ENCODE data around the gene NARS2.

The NARS2 gene

GRCh38 chr11:78444726-78445125 is 129.9 kb downstream of the NARS2 start:
- DNase-seq: no peak

- no peak for DNase-seq
Measured at GRCh38 chr11:78441956-78442355, 132.7 kb downstream of the NARS2 start.

- no peak for DNase-seq
Measured at GRCh38 chr11:78438298-78438975, 136.2 kb downstream of the NARS2 start.

GRCh38 chr11:78432956-78433355 is 141.7 kb downstream of the NARS2 start:
- no peak for DNase-seq

- DNase-seq: peak in 3 of 51 donors; percentile 1 to 15 (median 9)
Measured at GRCh38 chr11:78432058-78432515, 142.6 kb downstream of the NARS2 start.

- no peak for DNase-seq
Measured at GRCh38 chr11:78429660-78430059, 145.0 kb downstream of the NARS2 start.

- DNase-seq: no peak
Measured at GRCh38 chr11:78429209-78429608, 145.5 kb downstream of the NARS2 start.

GRCh38 chr11:78428773-78429172 is 145.9 kb downstream of the NARS2 start:
- no peak for DNase-seq

- no peak for DNase-seq
Measured at GRCh38 chr11:78428266-78428636, 146.4 kb downstream of the NARS2 start.

- no peak for DNase-seq
Measured at GRCh38 chr11:78427615-78428265, 146.9 kb downstream of the NARS2 start.

GRCh38 chr11:78426845-78427244 is 147.8 kb downstream of the NARS2 start:
- no peak for DNase-seq

- no peak for DNase-seq
Measured at GRCh38 chr11:78425399-78426070, 149.1 kb downstream of the NARS2 start.

- DNase-seq: no peak
Measured at GRCh38 chr11:78424334-78425270, 150.1 kb downstream of the NARS2 start.

- no peak for DNase-seq
Measured at GRCh38 chr11:78423241-78423640, 151.4 kb downstream of the NARS2 start.

- peak in 13 of 51 donors; percentile 9 to 41 (median 24) for DNase-seq
Measured at GRCh38 chr11:78420796-78421209, 153.9 kb downstream of the NARS2 start.

- DNase-seq: peak in 47 of 51 donors; percentile 14 to 85 (median 55)
Measured at GRCh38 chr11:78420255-78420764, 154.4 kb downstream of the NARS2 start.

- DNase-seq: peak in 3 of 51 donors; percentile 7 to 19 (median 9)
Measured at GRCh38 chr11:78419327-78419726, 155.3 kb downstream of the NARS2 start.

- peak in 4 of 51 donors; percentile 33 to 74 (median 44) for DNase-seq
Measured at GRCh38 chr11:78418584-78419211, 156.0 kb downstream of the NARS2 start.

GRCh38 chr11:78417888-78418583 is 156.6 kb downstream of the NARS2 start:
- peak in 49 of 51 donors; percentile 32 to 90 (median 72) for DNase-seq
